OCI-LY1 (cell line): ENCODE data around the gene DCP1B.

Experiments
- EZH2 ChIP-seq: fragments of 200-600 bp; sonication (generic), shearing (Covaris generic); IDR thresholded peaks from 2 replicates; pipeline ENCODE4 v1.8.0; 2017; ENCODE audit warnings: borderline replicate concordance, mixed run types, mild to moderate bottlenecking, antibody characterized with exemption, low read length, moderate library complexity, mixed read lengths
- TF ChIP-seq, protein P1 (sequence below): fragments of 200-600 bp; sonication (generic), shearing (Covaris generic); IDR thresholded peaks from 2 replicates; pipeline ENCODE4 v1.5.1; 2017; ENCODE audit warnings: mild to moderate bottlenecking, antibody characterized with exemption, low read length, moderate library complexity, mixed read lengths

DNA sequence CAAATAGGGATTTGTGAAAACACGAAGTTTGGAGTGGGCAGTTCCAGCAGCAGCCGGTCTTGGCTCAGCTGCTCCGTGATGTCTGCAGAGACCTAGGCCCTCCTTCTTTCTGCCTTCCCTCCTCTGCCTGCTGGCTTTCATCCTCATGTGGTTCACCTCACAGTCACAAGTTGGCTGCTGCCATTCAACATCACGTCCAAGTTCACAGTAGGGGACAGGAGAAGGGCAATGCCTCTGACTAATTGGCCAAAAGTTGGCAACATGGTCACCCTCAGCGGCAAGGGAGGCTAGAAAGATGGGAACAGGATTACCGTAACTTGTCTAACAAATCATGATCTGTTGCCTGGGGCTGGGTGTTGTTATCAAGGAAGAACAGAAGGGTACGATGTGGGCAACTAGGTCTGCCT lies 78.0 kb downstream of the DCP1B start:
- TF ChIP-seq, protein P1, sequence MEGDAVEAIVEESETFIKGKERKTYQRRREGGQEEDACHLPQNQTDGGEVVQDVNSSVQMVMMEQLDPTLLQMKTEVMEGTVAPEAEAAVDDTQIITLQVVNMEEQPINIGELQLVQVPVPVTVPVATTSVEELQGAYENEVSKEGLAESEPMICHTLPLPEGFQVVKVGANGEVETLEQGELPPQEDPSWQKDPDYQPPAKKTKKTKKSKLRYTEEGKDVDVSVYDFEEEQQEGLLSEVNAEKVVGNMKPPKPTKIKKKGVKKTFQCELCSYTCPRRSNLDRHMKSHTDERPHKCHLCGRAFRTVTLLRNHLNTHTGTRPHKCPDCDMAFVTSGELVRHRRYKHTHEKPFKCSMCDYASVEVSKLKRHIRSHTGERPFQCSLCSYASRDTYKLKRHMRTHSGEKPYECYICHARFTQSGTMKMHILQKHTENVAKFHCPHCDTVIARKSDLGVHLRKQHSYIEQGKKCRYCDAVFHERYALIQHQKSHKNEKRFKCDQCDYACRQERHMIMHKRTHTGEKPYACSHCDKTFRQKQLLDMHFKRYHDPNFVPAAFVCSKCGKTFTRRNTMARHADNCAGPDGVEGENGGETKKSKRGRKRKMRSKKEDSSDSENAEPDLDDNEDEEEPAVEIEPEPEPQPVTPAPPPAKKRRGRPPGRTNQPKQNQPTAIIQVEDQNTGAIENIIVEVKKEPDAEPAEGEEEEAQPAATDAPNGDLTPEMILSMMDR: no peak
- TF ChIP-seq EZH2: no peak
